GM18870 (cell line): ENCODE data around the gene NEK5.

Experiments
- ATAC-seq: cut with Tn5 transposase; IDR thresholded peaks from one replicate; pipeline ENCODE4 v1.9.1; 2021; ENCODE audit warnings: moderate library complexity; ENCODE audit not compliant: unreplicated experiment

The NEK5 gene

GRCh38 chr13:51988988-51989618, 139.8 kb downstream of the NEK5 start:
- no peak for ATAC-seq
